HCT116 (cell line): Measurements from ENCODE around the gene CEP72. TPM values are rescaled to one million over a fixed set of nuclear protein-coding genes. Genes with fewer than 3 reads are reported as not detected.

Source experiments
- ATAC-seq: fragments of 200-7000 bp; cut with Tn5 transposase; 2 replicates; pipeline ENCODE4 v1.9.1; 2020; ENCODE audit warnings: mild to moderate bottlenecking, moderate library complexity
- BruUV-seq: library from RNA; stranded (reverse); fragments of 400-500 nt; replicated peaks from 2 replicates; lab custom pipeline; 2021; lab: Mats Ljungman, UMichigan
- CTCF ChIA-PET: fragments of 300-600 bp; sonication (Branson Sonifier 250); formaldehyde crosslinking; loops from one replicate; lab custom pipeline; 2021; ENCODE audit warnings: antibody characterized with exemption; lab: Charles Lee
- POLR2A ChIA-PET: fragments of 300-600, 350-600 bp; sonication (Branson Sonifier 250); formaldehyde crosslinking; loops from one replicate; lab custom pipeline; 2021; ENCODE audit warnings: antibody characterized with exemption; lab: Charles Lee
- RAD21 ChIA-PET, 2 experiments: fragments of 300-600 bp; sonication (Branson Sonifier 250); formaldehyde crosslinking; loops; one replicate each; lab custom pipeline; 2023; ENCODE audit warnings: low total read pairs in 2 of 2; ENCODE audit not compliant: uncharacterized antibody in 2 of 2, unreplicated experiment in 2 of 2, low non-redundant PET in 1 of 2; lab: Charles Lee
- DNase-seq: peaks from one replicate; pipeline ENCODE4 v3.0.0-alpha.2; 2010; ENCODE audit warnings: low read depth, low spot score
- H2AFZ ChIP-seq: fragments of 200-600 bp; shearing (Covaris generic), sonication (generic); 2 replicates; pipeline ENCODE4 v1.6.1; 2017; ENCODE audit warnings: low read depth, mixed run types, mixed read lengths, antibody characterized with exemption, low read length; ENCODE audit not compliant: poor library complexity, severe bottlenecking
- H3K27ac ChIP-seq: 2 replicates; pipeline ENCODE4 v1.5.1; 2012; ENCODE audit warnings: low read depth, low read length
- H3K27me3 ChIP-seq: fragments of 200-600 bp; sonication (generic); 2 replicates; pipeline ENCODE4 v1.6.1; 2016; ENCODE audit warnings: mixed run types, low read length, mixed read lengths; ENCODE audit not compliant: insufficient read depth
- H3K36me3 ChIP-seq, 2 experiments: fragments of 200-500 bp in 1 of 2; fragments of 200-600 bp in 1 of 2; sonication (Bioruptor generic) in 1 of 2; sonication (generic) in 1 of 2; 2 replicates each; pipeline versions ENCODE4 v1.5.1 to v1.6.1; 2014 to 2016; ENCODE audit warnings: low read length in 2 of 2, inconsistent platforms in 1 of 2, mixed read lengths in 1 of 2, mixed run types in 1 of 2; ENCODE audit not compliant: insufficient read depth in 2 of 2, control insufficient read depth in 1 of 2
- H3K4me1 ChIP-seq, 2 experiments: fragments of 200-600 bp in 1 of 2; sonication (generic) in 1 of 2; 2 replicates each; pipeline versions ENCODE4 v1.5.1 to v1.6.1; 2012 to 2017; ENCODE audit warnings: low read length in 2 of 2, inconsistent platforms in 1 of 2, mild to moderate bottlenecking in 1 of 2, mixed read lengths in 1 of 2, mixed run types in 1 of 2, moderate library complexity in 1 of 2; ENCODE audit not compliant: insufficient read depth in 2 of 2, control insufficient read depth in 1 of 2
- H3K4me2 ChIP-seq: fragments of 200-600 bp; sonication (generic); 2 replicates; pipeline ENCODE4 v1.6.1; 2017; ENCODE audit warnings: mixed run types, low read length, mixed read lengths
- H3K4me3 ChIP-seq, 2 experiments: fragments of 200-600 bp in 1 of 2; sonication (generic) in 1 of 2; replicated peaks in 1 of 2; 2 replicates each; pipeline ENCODE4 v1.5.1; 2011 to 2016; ENCODE audit warnings: low read length in 2 of 2, control low read depth in 1 of 2, low read depth in 1 of 2, mild to moderate bottlenecking in 1 of 2, mixed read lengths in 1 of 2, mixed run types in 1 of 2
- H3K79me2 ChIP-seq: fragments of 200-600 bp; sonication (generic); 2 replicates; pipeline ENCODE4 v1.6.1; 2017; ENCODE audit warnings: mild to moderate bottlenecking, mixed run types, low read length, moderate library complexity, mixed read lengths; ENCODE audit not compliant: insufficient read depth
- H3K9ac ChIP-seq: fragments of 200-600 bp; sonication (generic); 2 replicates; pipeline ENCODE4 v1.6.1; 2016; ENCODE audit warnings: low read length, mixed read lengths
- H3K9me2 ChIP-seq: fragments of 200-600 bp; sonication (generic), shearing (Covaris generic); 2 replicates; pipeline ENCODE4 v1.6.1; 2017; ENCODE audit warnings: mixed run types, mild to moderate bottlenecking, moderate library complexity; ENCODE audit not compliant: insufficient read depth
- H3K9me3 ChIP-seq, 2 experiments: fragments of 200-500 bp in 1 of 2; fragments of 200-600 bp in 1 of 2; sonication (Bioruptor generic) in 1 of 2; sonication (generic) in 1 of 2; 2 replicates each; pipeline ENCODE4 v1.6.1; 2014 to 2017; ENCODE audit warnings: low read length in 2 of 2, mixed read lengths in 2 of 2, inconsistent platforms in 1 of 2, low read depth in 1 of 2, mild to moderate bottlenecking in 1 of 2, mixed run types in 1 of 2, moderate library complexity in 1 of 2; ENCODE audit not compliant: control insufficient read depth in 1 of 2, insufficient read depth in 1 of 2
- H4K20me1 ChIP-seq: fragments of 200-600 bp; sonication (generic), shearing (Covaris generic); 2 replicates; pipeline ENCODE4 v1.6.1; 2017; ENCODE audit warnings: mixed run types, mild to moderate bottlenecking, moderate library complexity; ENCODE audit not compliant: insufficient read depth
- ATF3 ChIP-seq: IDR thresholded peaks from 2 replicates; pipeline ENCODE4 v1.6.1; 2012
- ELF1 ChIP-seq: IDR thresholded peaks from 2 replicates; pipeline ENCODE4 v1.6.1; 2012; ENCODE audit warnings: low read depth, borderline replicate concordance
- FOSL1 ChIP-seq: IDR thresholded peaks from 2 replicates; pipeline ENCODE4 v1.6.1; 2012; ENCODE audit warnings: low read depth
- JUND ChIP-seq: IDR thresholded peaks from 2 replicates; pipeline ENCODE4 v1.6.1; 2012
- POLR2A ChIP-seq: IDR thresholded peaks from 2 replicates; pipeline ENCODE4 v1.7.0; 2011; ENCODE audit warnings: borderline replicate concordance; ENCODE audit not compliant: insufficient read depth, insufficient read length; ENCODE audit errors: extremely low read depth
- REST ChIP-seq: IDR thresholded peaks from 2 replicates; pipeline ENCODE4 v1.6.1; 2012; ENCODE audit warnings: low read depth
- SIN3A ChIP-seq: IDR thresholded peaks from 2 replicates; pipeline ENCODE4 v1.6.1; 2012; ENCODE audit warnings: low read depth
- SP1 ChIP-seq: IDR thresholded peaks from 2 replicates; pipeline ENCODE4 v1.6.1; 2012; ENCODE audit warnings: low read depth
- SRF ChIP-seq: IDR thresholded peaks from 2 replicates; pipeline ENCODE4 v1.6.1; 2012; ENCODE audit warnings: low read depth
- ZFX ChIP-seq: fragments of 450-650 bp; IDR thresholded peaks from 2 replicates; pipeline ENCODE4 v1.6.1; 2017
- intact Hi-C: fragments of 100-400 bp; cut with micrococcal nuclease; formaldehyde crosslinking; loops from 2 replicates; pipeline ENCODE4 v1.10.0; 2022
- total RNA-seq: library from RNA; stranded (reverse); gene quantifications from one replicate; pipeline ENCODE4 v1.2.1, GENCODE V29; 2021; ENCODE audit not compliant: unreplicated experiment

Gene CEP72
- total RNA-seq, 1 experiment from 2014 or later, result 25.6 TPM

DNA sequence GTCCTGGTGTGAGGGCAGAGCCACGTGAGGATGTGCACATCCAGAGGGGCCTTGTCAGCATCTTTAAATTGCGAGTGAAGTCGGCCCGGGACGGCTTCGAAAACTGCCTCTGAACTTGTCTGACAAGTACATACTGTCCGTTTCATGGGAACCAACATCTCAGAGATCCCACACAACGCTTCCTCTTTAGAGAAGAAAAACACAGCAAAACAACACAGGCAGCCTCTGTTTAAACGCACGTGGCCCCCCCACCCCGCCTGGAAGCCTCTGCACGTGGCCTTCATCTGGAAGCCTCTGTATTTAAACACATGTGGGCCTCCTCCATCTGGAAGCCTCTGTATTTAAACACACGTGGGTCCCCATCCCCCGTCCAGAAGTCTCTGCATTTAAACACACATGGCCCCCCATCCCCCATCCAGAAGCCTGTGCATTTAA is 29.2 kb downstream of the CEP72 start:
- ATAC-seq (no peak), DNase-seq (no peak)
- Histone ChIP-seq H3K27ac (no peak overlapping the region), H3K36me3 (peaks cover 24 to 37% of the 10 kb centered on the region in 2 experiments), H2AFZ (no peak overlapping the region), H3K4me1 (no peaks in the 10 kb centered on the region), H3K9me3 (no peaks in the 10 kb centered on the region), H3K9ac (no peak overlapping the region), H3K9me2 (no peaks in the 10 kb centered on the region), H3K27me3 (no peaks in the 10 kb centered on the region), H3K4me2 (no peak overlapping the region), H3K4me3 (no peak overlapping the region), H3K79me2 (peaks cover 9% of the 10 kb centered on the region; the same call in 1 of the 2 replicates), H4K20me1 (no peaks in the 10 kb centered on the region)
- POLR2A ChIA-PET, result no interaction called here
- TF ChIP-seq REST (no peak), POLR2A (no peak), SRF (no peak), ATF3 (no peak)
- RAD21 ChIA-PET, result no interaction called here
- BruUV-seq, result no TSS peak
- CTCF ChIA-PET, result no interaction called here
- intact Hi-C loops, result no loop called here

DNA sequence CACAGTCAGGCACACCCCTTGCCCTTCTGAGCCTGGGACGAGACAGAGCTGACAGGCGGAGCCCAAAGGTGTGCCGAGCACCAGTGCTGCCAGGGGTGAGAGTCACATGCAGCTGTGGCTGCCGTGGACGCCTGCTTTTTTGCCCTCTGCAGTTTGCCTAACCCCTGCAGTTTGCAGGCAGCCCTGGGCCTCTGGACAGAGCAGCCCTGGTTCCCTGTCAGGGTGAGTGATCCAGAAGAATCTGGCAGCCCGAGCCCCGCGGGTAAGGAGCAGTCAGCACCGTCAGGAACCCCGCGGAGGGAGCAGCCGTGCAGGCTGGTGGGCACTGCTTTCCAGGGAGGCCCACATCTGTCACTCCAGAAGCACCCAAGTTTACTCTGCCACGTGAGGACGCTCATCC is 30.3 kb downstream of the CEP72 start:
- H4K20me1 ChIP-seq, result no peaks in the 10 kb centered on the region
- no peaks in the 10 kb centered on the region for H3K9me3 ChIP-seq
- peaks cover 21 to 43% of the 10 kb centered on the region in 2 experiments; a peak in 3 of 4 replicates for H3K36me3 ChIP-seq
- no peak overlapping the region for H3K9ac ChIP-seq
- H3K27ac ChIP-seq, result no peak overlapping the region
- no peak for TF ChIP-seq SRF
- TF ChIP-seq SP1, result no peak
- TF ChIP-seq ELF1, result no peak
- no peak for TF ChIP-seq JUND
- no peak for TF ChIP-seq FOSL1
- TF ChIP-seq ZFX, result no peak
- no peak for TF ChIP-seq SIN3A
- CTCF ChIA-PET, result no interaction called here
- no peak overlapping the region for H3K4me2 ChIP-seq
- ATAC-seq (no peak), DNase-seq (no peak)
- intact Hi-C loops, result no loop called here
- peaks cover 17% of the 10 kb centered on the region; the same call in 1 of the 2 replicates for H3K79me2 ChIP-seq
- POLR2A ChIA-PET, result no interaction called here
- no peak overlapping the region for H2AFZ ChIP-seq
- H3K4me3 ChIP-seq, result no peak overlapping the region
- BruUV-seq, result no TSS peak
- no peaks in the 10 kb centered on the region for H3K4me1 ChIP-seq
- no peaks in the 10 kb centered on the region for H3K27me3 ChIP-seq
- no peaks in the 10 kb centered on the region for H3K9me2 ChIP-seq
- RAD21 ChIA-PET, result no interaction called here
